HG02610 (cell line): ENCODE data around the gene ALPL.
"Not testable (repeated sequence)": the region's sequence is repeated elsewhere in the genome, so short reads cannot be mapped to it uniquely, and the experiment has no call there.

ENCODE experiments used
- ATAC-seq: cut with Tn5 transposase; IDR thresholded peaks from one replicate; pipeline ENCODE4 v1.9.1; 2021; ENCODE audit warnings: mild to moderate bottlenecking, moderate library complexity; ENCODE audit not compliant: unreplicated experiment

ALPL gene

DNA sequence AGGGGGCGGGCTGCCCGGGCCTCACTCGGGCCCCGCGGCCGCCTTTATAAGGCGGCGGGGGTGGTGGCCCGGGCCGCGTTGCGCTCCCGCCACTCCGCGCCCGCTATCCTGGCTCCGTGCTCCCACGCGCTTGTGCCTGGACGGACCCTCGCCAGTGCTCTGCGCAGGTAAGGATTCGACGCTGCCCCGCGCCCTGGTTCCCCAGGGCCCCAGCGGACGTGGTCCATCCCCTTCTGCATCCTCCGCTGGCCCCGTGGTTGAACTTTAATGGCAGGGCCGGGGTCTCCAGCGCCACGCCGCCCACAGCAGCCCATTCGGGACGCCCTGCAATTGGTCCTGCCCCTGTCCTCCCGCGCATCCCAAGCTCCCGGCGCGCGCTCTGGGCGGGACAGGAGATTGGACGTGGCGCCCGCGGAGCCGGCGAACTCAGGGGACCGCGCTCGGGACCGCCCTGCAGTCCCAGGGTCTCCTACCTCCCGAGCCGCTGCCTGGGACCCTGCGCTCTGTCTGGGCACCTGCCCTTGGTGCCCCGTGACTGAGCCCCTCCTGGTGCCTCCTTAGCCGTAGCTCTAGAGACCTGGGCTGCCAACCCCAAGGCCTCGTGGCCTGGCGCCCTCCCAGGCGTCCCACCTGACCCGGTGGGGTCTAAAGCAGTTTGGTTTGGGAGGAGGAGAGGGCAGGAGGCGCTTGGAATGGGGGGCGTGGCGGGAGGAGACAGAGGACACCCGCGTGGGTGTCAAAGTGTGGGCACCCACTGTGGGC, at the start of gene ALPL:
TSS of gene ALPL (plus strand) at position 73 of the 762 bp plus-strand sequence. CDS start 44,659 bp downstream, outside the sequence.
- ATAC-seq, result no peak

DNA sequence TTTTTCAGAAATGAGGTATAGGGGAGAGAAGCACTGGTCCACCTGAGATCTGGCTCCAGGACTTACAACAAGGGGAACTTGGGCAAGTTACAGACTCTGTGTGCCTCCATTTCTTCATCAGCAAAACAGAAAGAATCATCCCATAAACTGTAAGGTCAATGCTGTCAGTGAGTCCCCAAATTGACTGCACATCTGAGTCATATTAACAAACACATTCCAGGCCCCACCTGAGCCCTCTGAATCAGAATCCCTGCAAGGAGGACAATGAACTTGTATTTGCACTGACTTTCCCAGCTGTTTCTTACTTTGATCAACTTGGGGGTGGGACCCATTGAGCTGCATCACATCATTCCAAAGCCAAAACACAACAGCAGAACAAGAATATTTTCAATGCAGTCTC, 44.1 kb upstream of the ALPL start:
- ATAC-seq, result not testable (repeated sequence)

DNA sequence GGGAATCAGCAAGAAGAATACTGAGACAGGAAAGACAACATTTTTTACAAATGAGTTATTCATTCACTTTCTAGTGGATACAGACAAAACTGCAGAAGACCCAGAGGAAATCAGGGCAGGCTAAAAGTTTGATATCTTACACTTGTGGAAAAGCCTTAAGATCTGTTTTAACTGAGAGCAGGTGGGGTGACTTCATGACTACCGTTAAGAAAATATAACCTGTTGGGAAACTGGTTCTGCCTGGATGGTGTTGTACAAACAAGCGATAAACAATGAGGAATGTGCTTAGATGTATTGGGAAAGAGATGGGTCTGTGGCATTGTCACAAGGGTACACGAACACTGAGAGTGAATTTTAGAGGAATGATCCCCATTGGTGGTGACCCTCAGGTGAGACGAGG, 41.3 kb upstream of the ALPL start:
- ATAC-seq, result not testable (repeated sequence)

DNA sequence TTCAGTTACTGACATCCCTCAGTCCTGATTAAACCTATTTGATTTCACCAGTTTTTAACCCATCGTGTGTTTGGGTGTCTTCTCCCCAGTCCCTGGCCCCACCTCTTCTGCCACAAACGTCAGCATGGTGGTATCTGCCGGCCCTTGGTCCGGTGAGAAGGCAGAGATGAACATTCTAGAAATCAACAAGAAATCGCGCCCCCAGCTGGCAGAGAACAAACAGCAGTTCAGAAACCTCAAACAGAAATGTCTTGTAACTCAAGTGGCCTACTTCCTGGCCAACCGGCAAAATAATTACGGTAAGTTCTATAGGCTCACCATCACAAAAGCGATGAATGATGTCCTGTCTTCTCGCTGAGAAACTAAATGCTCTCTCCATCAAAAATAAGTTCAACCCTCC, 40.6 kb upstream of the ALPL start:
- no peak for ATAC-seq

DNA sequence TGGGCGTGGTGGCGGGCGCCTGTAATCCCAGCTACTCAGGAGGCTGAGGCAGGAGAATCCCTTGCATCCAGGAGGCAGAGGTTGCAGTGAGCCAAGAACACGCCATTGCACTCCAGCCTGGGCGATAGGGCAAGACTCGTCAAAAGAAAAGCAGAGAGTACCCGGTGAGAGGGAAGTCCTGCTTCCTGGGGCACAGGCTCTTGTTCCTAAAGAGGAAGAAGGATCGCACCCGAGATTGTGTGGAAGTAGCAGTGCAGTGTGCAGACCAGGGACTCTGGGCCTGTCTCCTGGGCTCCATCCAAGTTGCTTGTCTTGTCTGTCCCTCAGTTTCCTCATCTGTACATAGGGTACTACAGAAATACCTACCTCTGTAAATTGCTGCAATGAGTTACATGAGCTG, 39.6 kb upstream of the ALPL start:
- ATAC-seq, result no peak

DNA sequence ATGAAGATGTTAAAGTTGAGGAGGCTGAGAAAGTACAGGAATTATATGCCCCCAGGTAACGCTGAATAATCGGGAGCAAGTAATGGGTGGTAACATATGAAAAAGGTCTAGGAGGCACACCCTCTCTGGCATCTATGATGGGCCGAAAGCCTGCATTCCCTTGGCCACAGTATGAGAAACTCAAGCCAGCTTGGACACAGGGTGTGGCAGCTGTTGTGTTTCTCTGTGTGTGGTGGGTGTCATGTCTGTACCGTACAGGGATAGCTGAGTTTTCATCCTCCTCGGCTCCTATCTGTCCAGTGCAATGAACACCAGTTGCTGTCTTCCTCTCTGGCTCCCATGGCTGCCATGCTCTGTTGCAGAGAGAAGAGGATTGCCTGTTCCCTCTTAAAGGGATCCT, 36.4 kb upstream of the ALPL start:
- ATAC-seq, result no peak

DNA sequence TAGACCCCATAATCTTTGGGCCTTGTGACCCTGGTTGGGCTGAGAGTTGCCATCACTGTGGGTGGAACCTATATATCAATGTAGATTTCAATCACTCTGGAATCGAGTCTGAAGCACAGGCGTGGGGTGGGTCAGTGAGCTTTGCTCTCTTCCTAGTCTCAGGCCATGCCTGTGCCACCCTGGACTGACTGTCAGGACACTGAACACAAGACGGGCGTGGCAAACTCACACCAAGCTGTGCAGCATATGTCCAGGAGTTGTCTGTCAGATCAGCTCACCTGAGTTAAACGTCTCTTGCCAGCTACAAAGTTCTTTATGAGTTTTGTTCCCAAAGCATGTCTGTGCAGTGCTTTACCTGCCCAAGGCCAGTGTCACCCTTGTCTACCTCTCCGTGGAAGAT, 30.9 kb upstream of the ALPL start:
- no peak for ATAC-seq

DNA sequence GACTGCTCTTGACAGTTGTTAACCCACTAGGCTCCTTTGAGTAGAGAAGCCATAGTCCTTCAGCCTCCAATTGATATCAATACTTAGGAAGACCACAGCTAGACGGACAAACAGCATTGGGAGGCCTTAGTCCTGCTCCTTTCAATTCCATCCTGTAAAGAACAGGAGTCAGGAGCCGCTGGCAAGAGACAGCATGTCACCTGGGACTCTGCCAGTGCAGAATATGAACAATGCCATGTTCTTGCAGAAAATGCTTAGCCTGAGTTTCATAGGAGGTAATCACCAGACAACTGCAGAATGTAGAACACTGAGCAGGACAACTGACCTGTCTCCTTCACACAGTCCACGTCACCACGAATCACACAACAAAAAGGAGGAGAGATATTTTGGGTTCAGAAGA, 25.3 kb upstream of the ALPL start:
- not testable (repeated sequence) for ATAC-seq

DNA sequence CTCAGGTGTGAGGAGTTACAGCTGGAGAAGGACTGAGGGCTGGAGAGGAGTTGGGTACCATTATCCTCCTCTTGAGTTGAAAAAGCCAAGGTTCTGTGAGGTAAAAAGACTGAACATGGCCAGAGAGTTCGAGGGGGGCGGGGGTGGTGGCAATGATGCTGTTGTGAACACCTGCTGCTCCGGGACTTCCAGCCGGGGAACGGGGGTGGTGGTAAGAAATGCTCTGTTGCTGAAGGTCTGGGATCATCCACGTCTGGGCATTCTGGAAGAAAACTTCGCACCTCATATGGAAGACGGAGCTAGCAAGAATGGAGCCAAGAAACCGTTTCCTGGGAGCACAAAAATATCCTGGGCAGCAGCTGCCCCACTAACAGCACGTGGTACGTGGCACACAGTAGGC, 20.1 kb upstream of the ALPL start:
- ATAC-seq, result no peak

DNA sequence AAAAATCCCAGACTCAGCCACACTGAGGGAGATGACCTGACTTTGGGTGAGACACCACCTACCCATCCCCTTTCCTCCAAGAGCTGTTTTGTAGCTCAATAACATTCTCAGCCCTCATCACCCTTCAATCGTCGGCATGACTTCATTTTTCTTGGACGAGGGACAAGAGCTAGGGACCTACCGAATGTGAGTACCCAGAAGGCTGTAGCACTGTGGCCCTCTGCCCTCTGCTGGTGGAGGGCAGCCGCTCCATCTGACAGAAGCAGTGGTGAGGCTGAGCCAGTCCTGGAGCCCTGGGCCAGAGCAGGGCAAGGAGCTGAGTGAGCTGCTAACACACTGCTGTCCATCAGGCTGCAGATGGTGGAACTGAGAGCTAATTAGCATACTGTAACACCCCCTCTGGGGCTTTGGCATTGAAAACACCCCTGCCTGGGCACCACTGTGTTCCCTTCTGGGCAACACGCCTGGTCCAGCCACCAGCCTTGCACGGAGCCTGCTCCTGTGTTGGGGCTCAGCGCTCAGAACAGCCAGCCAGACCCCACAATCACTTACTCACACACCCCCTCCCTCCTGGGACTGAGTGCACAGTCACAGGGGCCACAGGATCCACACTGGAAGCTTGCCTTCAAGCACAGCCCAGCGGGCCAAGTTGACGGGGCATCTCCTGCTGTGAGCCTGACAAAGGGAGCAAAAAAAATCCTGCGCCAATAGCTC, 18.3 kb upstream of the ALPL start:
- no peak for ATAC-seq

DNA sequence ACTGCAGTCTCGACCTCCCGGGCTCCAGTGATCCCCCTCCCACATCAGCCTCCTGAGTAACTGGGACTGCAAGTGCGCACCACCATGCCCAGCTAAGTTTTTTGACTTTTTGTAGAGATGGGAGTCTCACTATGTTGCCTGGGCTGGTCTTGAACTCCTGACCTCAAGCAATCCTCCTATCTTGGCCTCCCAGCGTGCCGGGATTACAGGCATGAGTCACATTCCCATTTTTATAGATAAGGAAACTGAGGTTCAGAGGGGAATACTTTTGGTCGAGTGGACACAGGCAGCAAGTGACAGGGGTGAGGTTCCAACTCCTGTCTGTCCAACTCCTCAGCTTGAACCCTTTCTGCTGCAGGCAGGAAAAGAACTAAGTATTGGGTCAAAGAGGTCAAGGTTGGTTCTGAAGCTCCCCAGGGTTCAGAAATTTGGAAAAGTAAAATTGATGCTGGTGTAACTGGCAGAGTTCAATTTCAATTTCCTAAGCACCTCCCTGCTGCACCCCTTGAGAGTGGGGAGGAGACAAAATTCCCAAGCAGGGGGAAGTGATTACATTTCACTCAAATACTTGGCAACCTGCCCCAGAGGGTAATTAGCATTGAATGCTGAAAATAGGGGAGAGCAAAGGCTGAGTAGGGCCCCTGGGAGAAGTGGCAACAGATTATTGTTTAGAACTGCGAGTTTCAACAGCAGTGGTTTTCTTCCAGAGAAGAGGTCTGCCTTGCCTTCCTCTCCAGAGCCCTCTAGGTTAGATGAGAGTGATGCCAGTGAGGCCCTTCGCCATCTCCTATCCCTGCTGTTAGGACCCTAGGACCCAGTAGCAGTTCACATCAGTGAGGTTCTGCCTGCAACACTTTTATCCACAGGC, 17.5 kb upstream of the ALPL start:
- no peak for ATAC-seq

DNA sequence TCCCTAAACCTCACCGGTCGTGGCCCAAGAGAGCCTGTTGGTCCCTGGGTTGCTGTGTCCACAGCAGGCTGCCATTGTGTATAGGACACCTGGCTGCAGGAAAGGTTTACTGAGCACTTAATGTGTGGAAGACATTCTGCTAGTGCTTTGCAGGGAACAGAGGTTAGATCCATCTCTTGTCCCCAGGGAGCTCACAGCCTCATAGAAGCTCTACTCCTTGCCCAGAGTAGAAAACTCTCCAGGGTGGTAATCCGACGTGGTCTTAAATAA, 16.9 kb upstream of the ALPL start:
- no peak for ATAC-seq

DNA sequence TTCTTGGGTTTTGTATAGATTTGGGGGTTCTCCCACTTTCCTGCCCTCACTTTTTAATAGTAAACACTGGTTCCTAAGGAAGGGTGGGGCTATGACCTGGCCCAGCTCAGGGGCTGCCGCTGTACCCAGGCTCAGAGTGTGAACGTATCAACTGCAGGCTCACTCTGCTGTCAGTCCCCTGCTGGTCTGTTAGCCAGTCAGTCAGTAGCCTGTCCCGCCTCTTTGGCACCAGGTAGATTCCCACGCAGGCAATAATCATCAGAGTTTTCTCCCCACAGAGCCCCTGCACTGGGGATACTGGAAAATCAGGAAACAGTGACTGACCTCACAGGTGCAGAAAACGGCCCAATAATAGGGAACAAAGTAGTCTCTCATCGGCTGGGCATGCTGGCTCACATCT, 15.0 kb upstream of the ALPL start:
- no peak for ATAC-seq

DNA sequence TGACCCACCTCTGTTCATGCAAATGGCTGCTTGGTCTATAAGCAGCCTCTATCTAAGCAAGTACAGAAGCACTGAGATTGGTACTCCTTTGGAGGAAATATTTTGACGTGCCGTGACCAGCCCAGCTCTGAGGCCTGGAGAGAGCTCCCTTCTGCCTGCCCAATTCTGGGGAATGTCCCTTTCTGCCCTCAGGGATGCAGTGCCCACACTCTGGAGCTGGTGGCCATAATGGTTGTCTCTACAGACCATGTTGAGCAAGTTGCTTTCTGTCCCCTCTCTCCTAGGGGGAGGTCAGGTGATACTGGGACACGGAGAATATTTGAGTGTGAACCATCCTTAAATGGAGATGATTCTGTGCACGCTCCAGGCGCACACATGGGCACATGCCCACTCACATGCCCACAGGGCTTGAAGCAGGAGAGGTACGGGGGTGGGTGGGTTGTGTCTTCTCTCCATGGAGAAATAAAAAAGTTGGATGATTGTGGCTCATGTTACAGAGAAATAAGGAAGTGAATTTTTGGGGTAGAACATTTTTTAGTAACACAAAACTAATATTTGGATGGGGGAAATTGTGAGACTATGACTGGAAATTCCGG, 13.9 kb upstream of the ALPL start:
- no peak for ATAC-seq

DNA sequence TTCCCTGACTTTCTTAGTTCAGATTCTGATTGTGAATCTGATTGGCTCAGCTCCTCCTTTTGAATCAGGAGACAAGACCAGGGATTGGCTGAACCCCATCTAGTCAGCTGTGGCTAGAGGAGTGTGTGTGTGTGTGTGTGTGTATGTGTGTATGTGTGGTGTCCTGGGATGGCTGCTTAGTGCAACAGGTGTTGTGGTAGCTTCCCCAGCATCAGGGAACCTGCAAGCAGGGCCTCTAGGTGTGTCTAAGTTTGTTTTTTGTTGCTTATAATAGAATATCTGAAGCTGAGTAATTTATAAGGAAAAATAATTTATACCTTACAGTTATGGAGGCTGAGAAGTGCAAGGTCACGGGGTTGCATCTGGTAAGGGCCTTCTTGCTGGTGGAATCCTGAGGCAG, 13.2 kb upstream of the ALPL start:
- ATAC-seq, result no peak

DNA sequence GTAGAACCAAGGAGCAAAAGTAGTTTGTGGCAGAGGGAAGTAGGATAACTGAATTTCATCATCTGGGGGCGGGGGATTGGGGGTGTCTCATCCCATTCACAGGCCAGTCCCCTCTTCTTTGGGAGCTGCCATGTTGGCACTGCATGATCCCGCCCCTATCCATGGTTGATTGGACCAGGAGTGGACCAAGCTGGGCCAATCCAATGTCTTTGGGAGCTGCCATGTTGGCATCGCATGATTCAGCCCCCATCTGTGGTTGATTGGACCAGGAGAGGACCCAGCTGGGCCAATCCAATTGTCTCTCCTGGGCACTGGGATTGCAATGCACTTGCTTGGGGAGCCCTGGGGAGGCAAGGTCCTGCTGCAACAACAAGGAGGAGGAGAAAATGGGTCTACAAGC, 12.3 kb upstream of the ALPL start:
- ATAC-seq, result no peak

DNA sequence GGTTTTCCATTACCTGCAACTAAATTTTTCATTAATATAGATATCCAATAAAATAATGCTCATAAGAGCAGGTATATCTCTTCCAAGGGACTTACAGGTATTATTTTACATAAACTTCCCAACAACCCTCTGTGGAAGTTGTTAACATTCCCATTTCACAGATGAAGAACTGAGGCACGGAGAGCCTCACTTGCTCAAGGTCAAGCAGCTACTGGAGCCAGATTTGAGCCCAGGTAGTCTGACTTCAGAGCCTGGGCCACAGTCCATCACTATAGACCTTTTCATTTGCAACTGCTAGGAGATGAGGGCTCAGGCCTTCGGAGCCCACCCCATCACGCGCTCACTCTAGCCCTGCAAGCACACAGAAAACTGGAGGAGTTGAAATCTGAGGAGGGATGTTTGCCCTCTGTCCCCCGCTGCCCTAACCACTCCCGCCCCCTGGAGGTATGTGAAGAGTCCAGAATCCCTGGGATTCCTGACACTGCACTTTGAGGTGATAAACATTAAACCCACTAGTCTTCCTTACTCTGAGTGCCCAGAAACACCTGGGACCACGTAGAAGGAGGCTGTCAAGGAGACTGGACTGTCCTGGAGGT, 11.7 kb upstream of the ALPL start:
- no peak for ATAC-seq

DNA sequence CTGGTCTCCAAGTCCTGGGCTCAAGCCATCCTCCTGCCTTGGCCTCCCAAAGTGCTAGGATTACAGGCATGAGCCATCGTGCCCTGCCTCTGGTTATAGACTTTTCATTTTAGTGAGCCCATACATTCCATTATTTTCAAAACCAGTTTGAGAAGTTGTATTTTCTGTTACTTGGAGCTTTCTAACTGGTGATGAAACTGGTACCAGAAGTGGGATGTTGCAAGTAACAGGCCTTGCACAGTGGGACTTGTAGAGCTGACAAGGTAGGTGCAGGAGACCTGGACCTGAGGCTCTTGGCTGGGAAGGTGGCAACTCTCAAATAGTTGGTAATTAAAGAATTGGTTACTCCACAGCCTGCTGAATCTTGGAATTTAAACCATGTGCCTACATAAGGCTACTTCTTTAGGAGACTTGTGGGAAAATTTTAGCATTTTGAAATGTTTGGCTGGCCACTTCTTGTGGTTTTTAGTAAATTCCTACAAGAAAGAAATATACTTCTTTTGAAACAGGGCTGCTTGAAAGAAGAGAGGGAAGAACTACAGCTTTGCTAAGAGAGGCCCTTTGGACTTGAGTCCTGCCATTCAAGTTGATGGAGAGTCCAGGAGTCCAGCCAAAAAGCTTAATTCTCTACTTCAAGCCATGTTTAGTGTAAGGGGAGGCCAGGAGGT, 9.8 kb upstream of the ALPL start:
- ATAC-seq, result no peak

DNA sequence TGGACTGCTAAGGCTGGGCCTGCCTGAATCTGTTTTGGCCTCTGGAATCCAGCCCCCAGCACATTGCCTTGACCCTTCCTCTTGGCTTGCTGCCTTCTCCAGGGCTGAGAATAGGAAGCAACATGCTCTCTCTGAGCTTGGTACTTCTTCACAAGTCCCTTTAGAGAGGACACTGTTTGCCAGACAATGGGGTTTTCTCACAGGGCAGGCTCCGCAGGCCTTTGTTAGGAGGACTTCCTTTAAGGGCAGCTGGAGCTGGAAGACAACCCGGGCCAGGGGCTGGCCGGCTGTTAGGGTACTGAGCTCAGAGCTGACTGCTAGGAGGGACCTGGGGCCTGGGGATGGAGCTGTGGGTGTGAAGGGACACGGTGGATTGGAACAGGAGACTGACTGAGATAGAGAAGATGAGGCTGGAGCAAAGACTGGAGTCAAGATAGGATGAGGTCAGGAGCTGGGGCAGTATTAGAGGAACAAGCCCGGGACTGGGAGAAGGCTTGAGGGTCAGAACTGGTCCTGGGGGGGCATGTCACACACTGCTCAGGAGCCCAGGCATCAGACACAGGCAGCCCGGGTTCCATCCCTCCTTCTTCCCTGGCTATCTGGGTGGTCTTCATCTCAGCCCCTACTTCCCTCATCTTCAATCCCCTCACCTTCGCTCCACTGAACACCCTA, 5.4 kb upstream of the ALPL start:
- no peak for ATAC-seq

DNA sequence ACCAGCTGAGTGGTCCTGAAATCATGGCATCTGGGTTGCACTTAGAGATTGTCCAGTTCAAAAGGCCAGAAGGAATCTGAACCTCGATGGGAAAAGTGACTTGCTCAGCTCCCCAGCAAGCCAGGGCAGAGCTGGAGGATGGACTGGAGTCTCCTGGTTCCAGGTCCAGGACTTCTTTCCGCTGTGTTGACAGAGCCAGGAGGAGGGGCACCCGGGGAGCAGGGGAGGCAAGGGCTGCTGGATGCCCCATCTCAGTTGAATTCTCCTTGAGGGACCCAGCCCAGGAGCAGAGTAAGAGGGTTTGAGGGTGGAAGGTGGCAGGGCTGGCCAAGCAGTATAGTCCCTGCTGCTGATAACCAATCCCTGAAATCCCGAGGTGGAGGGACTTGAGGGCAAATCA, 2.4 kb upstream of the ALPL start:
- no peak for ATAC-seq
